A673 (cell line): ENCODE results near the gene PRR30. TPM values are rescaled to one million over a fixed set of nuclear protein-coding genes. Genes with fewer than 3 reads are reported as not detected.
"Not testable (repeated sequence)": the region's sequence is repeated elsewhere in the genome, so short reads cannot be mapped to it uniquely, and the experiment has no call there.

Source experiments
- BruUV-seq: library from RNA; stranded (reverse); fragments of 400-500 nt; replicated peaks from 2 replicates; lab custom pipeline; 2021; lab: Mats Ljungman, UMichigan
- CTCF ChIA-PET: fragments of 300-600 bp; sonication (Branson Sonifier 250); formaldehyde crosslinking; loops from one replicate; lab custom pipeline; 2022; ENCODE audit warnings: antibody characterized with exemption; lab: Charles Lee
- POLR2A ChIA-PET: fragments of 300-600 bp; sonication (Branson Sonifier 250); formaldehyde crosslinking; loops from one replicate; lab custom pipeline; 2022; ENCODE audit warnings: antibody characterized with exemption; ENCODE audit not compliant: low non-redundant PET; lab: Charles Lee
- DNase-seq: peaks from one replicate; pipeline ENCODE4 v3.0.0-alpha.2; 2015; ENCODE audit warnings: low spot score
- H3K27ac ChIP-seq: fragments of 200-600 bp; sonication (generic); 2 replicates; pipeline ENCODE4 v1.5.1; 2016; ENCODE audit warnings: mixed run types, low read depth, mild to moderate bottlenecking, mixed read lengths, antibody characterized with exemption, low read length; ENCODE audit not compliant: poor library complexity, severe bottlenecking
- H3K27me3 ChIP-seq: fragments of 200-600 bp; sonication (generic); replicated peaks from 2 replicates; pipeline ENCODE4 v1.6.1; 2017; ENCODE audit warnings: mixed run types, low read depth, mild to moderate bottlenecking, mixed read lengths, antibody characterized with exemption, low read length; ENCODE audit not compliant: insufficient read depth, poor library complexity
- H3K36me3 ChIP-seq: fragments of 200-600 bp; sonication (generic); 2 replicates; pipeline ENCODE4 v1.6.1; 2016; ENCODE audit warnings: mixed run types, mild to moderate bottlenecking, mixed read lengths, antibody characterized with exemption, low read length; ENCODE audit not compliant: insufficient read depth, poor library complexity, severe bottlenecking
- H3K4me1 ChIP-seq: fragments of 200-600 bp; sonication (generic); 2 replicates; pipeline ENCODE4 v1.6.1; 2017; ENCODE audit warnings: mixed run types, mild to moderate bottlenecking, mixed read lengths, antibody characterized with exemption, low read length; ENCODE audit not compliant: insufficient read depth, poor library complexity, severe bottlenecking
- H3K4me3 ChIP-seq: fragments of 200-600 bp; sonication (generic); 2 replicates; pipeline ENCODE4 v1.5.1; 2016; ENCODE audit warnings: low read depth, mixed run types, mild to moderate bottlenecking, mixed read lengths, low read length; ENCODE audit not compliant: poor library complexity, severe bottlenecking
- H3K9me3 ChIP-seq: fragments of 200-600 bp; sonication (generic); 2 replicates; pipeline ENCODE4 v1.6.1; 2016; ENCODE audit warnings: mixed run types, low read depth, mild to moderate bottlenecking, mixed read lengths, antibody characterized with exemption, low read length; ENCODE audit not compliant: poor library complexity, severe bottlenecking
- EZH2 ChIP-seq: fragments of 200-600 bp; sonication (generic); IDR thresholded peaks from 2 replicates; pipeline ENCODE4 v1.6.1; 2017; ENCODE audit warnings: borderline replicate concordance, low read depth, mild to moderate bottlenecking, mixed read lengths, antibody characterized with exemption, low read length; ENCODE audit not compliant: poor library complexity, severe bottlenecking
- intact Hi-C: fragments of 100-400 bp; cut with micrococcal nuclease; formaldehyde crosslinking; loops from one replicate; pipeline ENCODE4 v1.10.0; 2022; ENCODE audit not compliant: unreplicated experiment
- total RNA-seq: library from RNA; stranded (reverse); gene quantifications from 2 replicates; pipeline ENCODE4 v1.2.3, GENCODE V29; 2021
- TF ChIP-seq, protein P1 (sequence below): fragments of 300-800, 200-600 bp; sonication (generic); conservative IDR thresholded peaks from 2 replicates; pipeline ENCODE4 v1.5.1; 2017; ENCODE audit warnings: low read depth, mild to moderate bottlenecking, antibody characterized with exemption, low read length, moderate library complexity, mixed read lengths

PRR30 gene
- total RNA-seq, 1 experiment from 2014 or later, result not detected

DNA sequence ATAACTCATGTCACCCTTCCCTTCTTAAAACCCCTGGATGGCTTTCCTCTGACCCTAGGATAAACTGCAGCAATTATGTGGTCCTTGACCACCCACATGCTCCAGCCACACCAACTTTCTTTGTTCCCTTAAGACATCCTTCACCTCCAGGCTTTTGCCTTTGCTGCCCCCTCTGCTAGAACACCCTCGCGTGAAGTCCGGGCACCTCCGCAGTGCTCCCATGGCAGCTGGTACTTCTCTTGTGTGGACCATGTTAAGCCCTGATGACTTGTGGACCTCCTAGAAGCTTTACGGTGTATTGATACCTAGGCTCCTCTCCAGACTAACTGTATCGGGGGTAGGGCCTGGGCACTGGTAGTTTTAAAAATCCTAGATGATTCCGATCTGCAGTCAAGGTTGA is 16.4 kb downstream of the PRR30 start:
- TF ChIP-seq, protein P1, sequence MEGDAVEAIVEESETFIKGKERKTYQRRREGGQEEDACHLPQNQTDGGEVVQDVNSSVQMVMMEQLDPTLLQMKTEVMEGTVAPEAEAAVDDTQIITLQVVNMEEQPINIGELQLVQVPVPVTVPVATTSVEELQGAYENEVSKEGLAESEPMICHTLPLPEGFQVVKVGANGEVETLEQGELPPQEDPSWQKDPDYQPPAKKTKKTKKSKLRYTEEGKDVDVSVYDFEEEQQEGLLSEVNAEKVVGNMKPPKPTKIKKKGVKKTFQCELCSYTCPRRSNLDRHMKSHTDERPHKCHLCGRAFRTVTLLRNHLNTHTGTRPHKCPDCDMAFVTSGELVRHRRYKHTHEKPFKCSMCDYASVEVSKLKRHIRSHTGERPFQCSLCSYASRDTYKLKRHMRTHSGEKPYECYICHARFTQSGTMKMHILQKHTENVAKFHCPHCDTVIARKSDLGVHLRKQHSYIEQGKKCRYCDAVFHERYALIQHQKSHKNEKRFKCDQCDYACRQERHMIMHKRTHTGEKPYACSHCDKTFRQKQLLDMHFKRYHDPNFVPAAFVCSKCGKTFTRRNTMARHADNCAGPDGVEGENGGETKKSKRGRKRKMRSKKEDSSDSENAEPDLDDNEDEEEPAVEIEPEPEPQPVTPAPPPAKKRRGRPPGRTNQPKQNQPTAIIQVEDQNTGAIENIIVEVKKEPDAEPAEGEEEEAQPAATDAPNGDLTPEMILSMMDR, result no peak
- no peak for TF ChIP-seq EZH2
- no peak for DNase-seq

DNA sequence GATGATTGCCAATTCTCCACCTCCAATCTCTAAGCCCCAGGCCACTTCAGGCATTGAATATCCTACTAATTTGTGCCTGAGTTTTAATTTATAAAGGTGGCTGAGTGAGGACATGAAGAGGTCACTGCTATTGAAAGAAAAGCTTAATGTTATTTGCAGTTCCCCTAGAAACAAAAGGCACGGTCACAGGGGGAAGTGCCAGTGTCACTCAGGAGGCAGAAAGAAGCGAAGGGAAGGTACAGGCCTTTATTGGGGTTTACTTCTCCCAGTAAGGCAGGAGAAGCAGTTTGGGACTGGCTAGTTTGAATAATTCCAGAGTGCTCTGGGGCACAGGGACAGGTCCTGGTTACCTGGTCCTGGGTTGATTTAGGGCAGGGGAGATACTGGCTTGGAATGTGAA is 17.3 kb downstream of the PRR30 start:
- intact Hi-C loops, result no loop called here
- TF ChIP-seq, protein P1, result no peak
- TF ChIP-seq EZH2, result no peak
- Histone ChIP-seq H3K9me3 (no peaks in the 10 kb centered on the region), H3K27me3 (peaks cover 11% of the 10 kb centered on the region), H3K4me1 (peaks cover 28% of the 10 kb centered on the region), H3K27ac (no peak overlapping the region), H3K36me3 (no peaks in the 10 kb centered on the region), H3K4me3 (no peak overlapping the region)
- BruUV-seq, result no TSS peak
- ChIA-PET POLR2A (no interaction called here), CTCF (no interaction called here)
- DNase-seq, result no peak

More for the DNA sequence above, 16.4 kb downstream of the PRR30 start:
- H3K27ac ChIP-seq, result no peak overlapping the region
- peaks cover 28% of the 10 kb centered on the region for H3K4me1 ChIP-seq
- intact Hi-C loops, result no loop called here
- no peaks in the 10 kb centered on the region for H3K36me3 ChIP-seq
- H3K27me3 ChIP-seq, result peaks cover 11% of the 10 kb centered on the region
- H3K4me3 ChIP-seq, result no peak overlapping the region
- H3K9me3 ChIP-seq, result no peaks in the 10 kb centered on the region
- no TSS peak for BruUV-seq
- CTCF ChIA-PET, result no interaction called here
- POLR2A ChIA-PET, result no interaction called here

DNA sequence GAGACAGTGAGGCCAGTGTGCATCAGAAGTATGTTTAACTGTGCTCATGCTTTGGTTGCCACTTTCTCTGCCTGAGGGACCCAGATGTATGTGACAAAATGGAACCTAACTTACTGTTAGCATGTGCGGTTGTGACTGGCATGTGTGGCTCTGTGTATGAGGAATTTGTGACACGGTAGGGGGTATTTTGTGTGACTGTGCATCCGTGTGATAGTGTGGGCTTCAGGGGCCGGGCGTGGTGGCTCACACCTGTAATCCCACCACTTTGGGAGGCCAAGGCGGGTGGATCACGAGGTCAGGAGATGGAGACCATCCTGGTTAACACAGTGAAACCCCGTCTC is 19.9 kb downstream of the PRR30 start:
- BruUV-seq, DNase-seq, H3K27ac ChIP-seq, CTCF ChIA-PET, POLR2A ChIA-PET, H3K36me3 ChIP-seq, H3K9me3 ChIP-seq: not testable (repeated sequence)
- intact Hi-C loops, result loop anchor here (2.0 kb wide), 1 partner anchor 34 kb away; no protein-coding TSS in a partner anchor
- peaks cover 11% of the 10 kb centered on the region for H3K4me1 ChIP-seq
- peak overlapping the region; percentile 67 for H3K4me3 ChIP-seq
- peaks cover 11% of the 10 kb centered on the region for H3K27me3 ChIP-seq
